HG03066 (cell line): ENCODE data around the gene DHRS12.

Experiments
- ATAC-seq: cut with Tn5 transposase; IDR thresholded peaks from one replicate; pipeline ENCODE4 v1.9.1; 2021; ENCODE audit warnings: low read depth; ENCODE audit not compliant: unreplicated experiment

The DHRS12 gene

GRCh38 chr13:51731759-51732158 lies 72.2 kb downstream of the DHRS12 start:
- no peak for ATAC-seq

GRCh38 chr13:51730927-51731326 lies 73.0 kb downstream of the DHRS12 start:
- ATAC-seq: no peak

GRCh38 chr13:51729866-51730553 lies 74.0 kb downstream of the DHRS12 start:
- ATAC-seq: no peak

GRCh38 chr13:51728972-51729371 lies 75.0 kb downstream of the DHRS12 start:
- ATAC-seq: no peak

GRCh38 chr13:51728275-51728673 lies 75.7 kb downstream of the DHRS12 start:
- ATAC-seq: no peak

GRCh38 chr13:51727634-51728274 lies 76.2 kb downstream of the DHRS12 start:
- no peak for ATAC-seq

- ATAC-seq: no peak
These were observed 77.3 kb downstream of the DHRS12 start for GRCh38 chr13:51726446-51727193.

GRCh38 chr13:51724721-51725120 lies 79.2 kb downstream of the DHRS12 start:
- no peak for ATAC-seq

GRCh38 chr13:51723529-51723928 lies 80.4 kb downstream of the DHRS12 start:
- no peak for ATAC-seq

- peak; percentile 97 for ATAC-seq
These were observed 82.5 kb downstream of the DHRS12 start for GRCh38 chr13:51721496-51721895.

- ATAC-seq: no peak
These were observed 84.6 kb downstream of the DHRS12 start for GRCh38 chr13:51719394-51719793.
